Measurements from ENCODE around the gene MYOZ1.

Gene MYOZ1

DNA sequence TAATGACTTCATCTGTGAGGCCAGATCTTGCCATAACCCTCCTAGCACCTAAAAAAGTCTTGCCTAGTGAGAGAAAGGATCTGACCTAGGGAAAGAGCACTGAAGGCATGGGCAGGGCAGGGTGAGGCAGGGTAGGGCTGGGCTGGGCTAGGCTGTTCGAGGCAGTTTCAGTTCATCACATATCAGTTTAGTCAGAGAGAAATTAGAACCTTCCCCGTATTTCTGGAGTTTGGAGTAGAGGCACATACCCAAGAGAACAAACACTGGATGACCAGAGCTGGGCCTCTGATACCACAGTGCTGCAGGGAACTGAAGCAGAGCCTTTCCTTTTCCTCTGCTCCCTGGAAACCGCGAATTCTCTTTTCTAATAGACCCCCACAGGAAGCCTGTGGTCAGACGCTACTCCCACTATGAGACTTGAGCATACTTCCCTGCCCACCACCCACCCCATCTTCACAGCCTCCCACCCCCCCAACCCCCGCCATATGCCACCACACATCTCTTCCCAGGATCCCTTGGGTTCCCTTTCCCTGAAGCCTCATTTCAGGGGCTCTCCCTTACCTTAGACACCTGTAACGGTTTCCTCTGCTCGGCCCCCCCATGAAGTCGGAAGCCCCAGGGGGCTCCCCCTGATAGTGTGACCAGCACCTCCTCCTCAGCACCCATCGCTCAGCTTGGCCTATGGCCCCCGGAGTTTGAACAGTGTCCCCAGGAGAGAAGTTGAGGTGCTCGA lies 14.1 kb upstream of the MYOZ1 start:
- Histone ChIP-seq H3K9ac (ENCODE audit: low read depth, low read length) (no peak overlapping the region), H3K9me3 (ENCODE audit: control insufficient read depth, insufficient read depth, low read length) (no peaks in the 10 kb centered on the region), H3K27me3 (ENCODE audit: control insufficient read depth, insufficient read depth, low read length) (no peaks in the 10 kb centered on the region), H3K4me1 (ENCODE audit: control insufficient read depth, insufficient read depth, low read length) (no peaks in the 10 kb centered on the region), H3K36me3 (ENCODE audit: control insufficient read depth, insufficient read depth, low read length) (no peaks in the 10 kb centered on the region), H3K4me3 (ENCODE audit: low read depth, low read length) (no peak overlapping the region)

DNA sequence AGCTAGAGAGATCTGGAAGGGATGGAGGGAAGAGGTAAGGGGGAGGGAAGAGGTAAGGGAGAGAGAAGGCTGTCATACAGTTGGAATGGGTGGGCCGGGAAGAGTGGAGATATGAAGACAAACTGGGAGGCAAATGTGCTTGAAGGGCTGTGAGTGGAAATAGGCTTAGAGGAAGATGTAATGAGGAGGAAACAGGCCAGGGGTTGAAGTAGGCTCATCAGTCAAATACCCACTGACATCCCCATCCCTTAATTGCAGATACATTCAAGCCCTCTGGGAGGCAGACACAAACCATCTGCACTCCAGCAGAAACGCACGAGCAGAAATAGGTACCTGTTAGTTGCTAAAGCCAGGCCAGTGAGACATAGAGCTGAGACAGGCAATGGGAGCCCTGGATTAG lies 12.4 kb upstream of the MYOZ1 start:
- H3K9me3 ChIP-seq (ENCODE audit: control insufficient read depth, insufficient read depth, low read length): no peaks in the 10 kb centered on the region
- H3K36me3 ChIP-seq (ENCODE audit: control insufficient read depth, insufficient read depth, low read length): no peaks in the 10 kb centered on the region
- peaks cover 3% of the 10 kb centered on the region for H3K4me1 ChIP-seq (ENCODE audit: control insufficient read depth, insufficient read depth, low read length)
- H3K27me3 ChIP-seq (ENCODE audit: control insufficient read depth, insufficient read depth, low read length): no peaks in the 10 kb centered on the region
- H3K9ac ChIP-seq (ENCODE audit: low read depth, low read length): no peak overlapping the region
- no peak overlapping the region for H3K4me3 ChIP-seq (ENCODE audit: low read depth, low read length)

DNA sequence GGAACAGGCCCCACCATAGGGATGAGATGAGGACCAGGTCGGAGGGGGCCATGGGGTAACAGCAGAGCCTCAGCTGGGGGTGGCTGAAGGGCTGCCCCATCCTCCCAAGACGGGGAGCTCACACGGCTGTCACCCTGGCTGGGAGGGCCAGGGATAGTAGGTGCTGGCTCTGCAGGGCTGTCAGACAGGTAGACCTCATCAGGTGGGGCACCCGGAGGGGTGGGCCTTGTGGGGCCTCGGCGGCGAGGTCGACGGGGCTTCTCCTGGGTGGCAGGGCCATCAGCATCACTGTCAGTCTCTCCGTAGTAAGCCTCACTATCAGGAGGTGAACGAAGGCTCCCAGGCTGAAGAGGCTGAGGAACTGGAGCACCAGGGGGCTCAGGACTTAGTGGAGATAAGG lies 11.9 kb upstream of the MYOZ1 start:
- Histone ChIP-seq H3K27me3 (ENCODE audit: control insufficient read depth, insufficient read depth, low read length) (no peaks in the 10 kb centered on the region), H3K4me3 (ENCODE audit: low read depth, low read length) (no peak overlapping the region), H3K36me3 (ENCODE audit: control insufficient read depth, insufficient read depth, low read length) (no peaks in the 10 kb centered on the region), H3K9ac (ENCODE audit: low read depth, low read length) (no peak overlapping the region), H3K4me1 (ENCODE audit: control insufficient read depth, insufficient read depth, low read length) (peaks cover 3% of the 10 kb centered on the region), H3K9me3 (ENCODE audit: control insufficient read depth, insufficient read depth, low read length) (no peaks in the 10 kb centered on the region)

GRCh38 chr10:73650537-73651331 lies 9.5 kb upstream of the MYOZ1 start:
- Histone ChIP-seq H3K4me3 (ENCODE audit: low read depth, low read length) (no peak overlapping the region), H3K27me3 (ENCODE audit: control insufficient read depth, insufficient read depth, low read length) (no peaks in the 10 kb centered on the region), H3K9me3 (ENCODE audit: control insufficient read depth, insufficient read depth, low read length) (no peaks in the 10 kb centered on the region), H3K9ac (ENCODE audit: low read depth, low read length) (no peak overlapping the region), H3K36me3 (ENCODE audit: control insufficient read depth, insufficient read depth, low read length) (no peaks in the 10 kb centered on the region), H3K4me1 (ENCODE audit: control insufficient read depth, insufficient read depth, low read length) (peaks cover 11% of the 10 kb centered on the region)

- Histone ChIP-seq H3K9ac (ENCODE audit: low read depth, low read length) (no peak overlapping the region), H3K4me3 (ENCODE audit: low read depth, low read length) (no peak overlapping the region), H3K36me3 (ENCODE audit: control insufficient read depth, insufficient read depth, low read length) (no peaks in the 10 kb centered on the region), H3K27me3 (ENCODE audit: control insufficient read depth, insufficient read depth, low read length) (no peaks in the 10 kb centered on the region), H3K9me3 (ENCODE audit: control insufficient read depth, insufficient read depth, low read length) (no peaks in the 10 kb centered on the region), H3K4me1 (ENCODE audit: control insufficient read depth, insufficient read depth, low read length) (peaks cover 11% of the 10 kb centered on the region)
Measured at GRCh38 chr10:73649876-73650536, 8.7 kb upstream of the MYOZ1 start.

DNA sequence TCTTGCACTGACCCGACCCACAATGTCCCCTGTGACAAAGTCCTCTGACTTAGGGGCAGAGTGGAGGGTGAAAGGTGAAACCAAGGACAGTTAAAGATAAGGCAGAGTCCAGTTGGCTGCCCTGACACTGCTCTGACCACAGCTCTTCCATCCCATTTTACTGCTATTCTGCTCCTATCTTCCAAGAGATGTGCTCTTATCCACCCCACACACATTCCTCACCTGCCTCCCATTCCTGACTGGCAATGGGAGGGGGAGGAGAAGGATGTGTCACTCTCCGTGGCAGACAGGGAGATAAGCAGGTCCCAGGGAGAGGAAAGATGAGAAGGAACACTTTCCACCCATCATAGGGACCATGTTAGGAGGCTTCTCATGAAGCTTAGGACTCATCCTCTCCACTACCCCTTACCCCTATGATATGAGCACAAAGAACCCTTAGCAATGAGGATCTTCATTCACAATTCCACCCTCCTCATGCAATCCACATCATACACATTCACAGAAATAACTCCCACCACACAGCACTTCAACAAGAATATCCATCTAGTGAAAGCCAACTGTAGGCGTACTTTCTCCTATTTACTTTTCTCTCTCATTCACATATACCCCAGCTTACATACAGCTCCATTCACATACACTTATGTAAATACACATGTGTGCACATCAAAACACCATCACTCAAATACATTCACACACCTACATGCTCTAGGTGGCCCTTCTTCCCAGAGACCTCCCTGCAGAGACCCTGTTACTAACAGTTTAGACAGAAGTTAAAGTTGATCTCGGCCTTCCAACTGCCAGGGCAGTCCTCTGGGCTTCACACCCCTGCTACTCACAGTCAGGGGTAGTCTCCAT lies 7.9 kb upstream of the MYOZ1 start:
- Histone ChIP-seq H3K27me3 (ENCODE audit: control insufficient read depth, insufficient read depth, low read length) (no peaks in the 10 kb centered on the region), H3K4me1 (ENCODE audit: control insufficient read depth, insufficient read depth, low read length) (peaks cover 11% of the 10 kb centered on the region), H3K36me3 (ENCODE audit: control insufficient read depth, insufficient read depth, low read length) (no peaks in the 10 kb centered on the region), H3K9ac (ENCODE audit: low read depth, low read length) (no peak overlapping the region), H3K4me3 (ENCODE audit: low read depth, low read length) (no peak overlapping the region), H3K9me3 (ENCODE audit: control insufficient read depth, insufficient read depth, low read length) (no peaks in the 10 kb centered on the region)

- Histone ChIP-seq H3K9me3 (ENCODE audit: control insufficient read depth, insufficient read depth, low read length) (no peaks in the 10 kb centered on the region), H3K36me3 (ENCODE audit: control insufficient read depth, insufficient read depth, low read length) (no peaks in the 10 kb centered on the region), H3K4me3 (ENCODE audit: low read depth, low read length) (peak overlapping the region; percentile 92), H3K9ac (ENCODE audit: low read depth, low read length) (peak overlapping the region; percentile 60), H3K4me1 (ENCODE audit: control insufficient read depth, insufficient read depth, low read length) (peaks cover 11% of the 10 kb centered on the region), H3K27me3 (ENCODE audit: control insufficient read depth, insufficient read depth, low read length) (no peaks in the 10 kb centered on the region)
Measured at GRCh38 chr10:73647875-73648651, 6.8 kb upstream of the MYOZ1 start.

- peak overlapping the region; percentile 68 for H3K9ac ChIP-seq (ENCODE audit: low read depth, low read length)
Measured at GRCh38 chr10:73647211-73647874, 6.1 kb upstream of the MYOZ1 start.

GRCh38 chr10:73646598-73647041 lies 5.3 kb upstream of the MYOZ1 start:
- H3K36me3 ChIP-seq (ENCODE audit: control insufficient read depth, insufficient read depth, low read length): no peaks in the 10 kb centered on the region
- peak overlapping the region; percentile 68 for H3K9ac ChIP-seq (ENCODE audit: low read depth, low read length)
- H3K4me1 ChIP-seq (ENCODE audit: control insufficient read depth, insufficient read depth, low read length): peaks cover 11% of the 10 kb centered on the region
- no peaks in the 10 kb centered on the region for H3K27me3 ChIP-seq (ENCODE audit: control insufficient read depth, insufficient read depth, low read length)
- peak overlapping the region; percentile 92 for H3K4me3 ChIP-seq (ENCODE audit: low read depth, low read length)
- no peaks in the 10 kb centered on the region for H3K9me3 ChIP-seq (ENCODE audit: control insufficient read depth, insufficient read depth, low read length)

More at GRCh38 chr10:73647211-73647874, 6.1 kb upstream of the MYOZ1 start:
- H3K4me1 ChIP-seq (ENCODE audit: control insufficient read depth, insufficient read depth, low read length): peaks cover 11% of the 10 kb centered on the region
- no peaks in the 10 kb centered on the region for H3K36me3 ChIP-seq (ENCODE audit: control insufficient read depth, insufficient read depth, low read length)
- H3K9me3 ChIP-seq (ENCODE audit: control insufficient read depth, insufficient read depth, low read length): no peaks in the 10 kb centered on the region
- H3K27me3 ChIP-seq (ENCODE audit: control insufficient read depth, insufficient read depth, low read length): no peaks in the 10 kb centered on the region
- peak overlapping the region; percentile 92 for H3K4me3 ChIP-seq (ENCODE audit: low read depth, low read length)

- no peaks in the 10 kb centered on the region for H3K36me3 ChIP-seq (ENCODE audit: control insufficient read depth, insufficient read depth, low read length)
- H3K9ac ChIP-seq (ENCODE audit: low read depth, low read length): no peak overlapping the region
- no peaks in the 10 kb centered on the region for H3K27me3 ChIP-seq (ENCODE audit: control insufficient read depth, insufficient read depth, low read length)
- no peak overlapping the region for H3K4me3 ChIP-seq (ENCODE audit: low read depth, low read length)
- H3K9me3 ChIP-seq (ENCODE audit: control insufficient read depth, insufficient read depth, low read length): no peaks in the 10 kb centered on the region
- peaks cover 11% of the 10 kb centered on the region for H3K4me1 ChIP-seq (ENCODE audit: control insufficient read depth, insufficient read depth, low read length)
Measured at GRCh38 chr10:73645251-73645650, 4.0 kb upstream of the MYOZ1 start.

Data from iPS-15b (cell line).